Ishikawa (cell line): Measurements from ENCODE around the gene ACTBL2.

ENCODE experiments used
- CEBPB ChIP-seq: IDR thresholded peaks from 2 replicates; pipeline ENCODE4 v1.6.1; 2012
- EGR1 ChIP-seq: IDR thresholded peaks from 2 replicates; pipeline ENCODE4 v1.6.1; 2012
- EP300 ChIP-seq: IDR thresholded peaks from 2 replicates; pipeline ENCODE4 v1.6.1; 2012; ENCODE audit warnings: borderline replicate concordance
- FOXM1 ChIP-seq: IDR thresholded peaks from 2 replicates; pipeline ENCODE4 v1.6.1; 2012; ENCODE audit warnings: low read depth, borderline replicate concordance
- MAX ChIP-seq: IDR thresholded peaks from 2 replicates; pipeline ENCODE4 v1.6.1; 2012
- RAD21 ChIP-seq: IDR thresholded peaks from 2 replicates; pipeline ENCODE4 v1.6.1; 2012; ENCODE audit warnings: low read depth
- REST ChIP-seq: IDR thresholded peaks from 2 replicates; pipeline ENCODE4 v1.6.1; 2012; ENCODE audit warnings: low read depth, mild to moderate bottlenecking
- TAF1 ChIP-seq: IDR thresholded peaks from 2 replicates; pipeline ENCODE4 v1.6.1; 2012; ENCODE audit warnings: low read depth, mild to moderate bottlenecking
- ZBTB7A ChIP-seq: IDR thresholded peaks from 2 replicates; pipeline ENCODE4 v1.6.1; 2012; ENCODE audit warnings: low read depth

GRCh38 chr5:57527870-57528269 is 45.3 kb upstream of the ACTBL2 start:
- TF ChIP-seq RAD21 (no peak), REST (no peak), TAF1 (no peak), ZBTB7A (no peak), CEBPB (no peak), EP300 (no peak), FOXM1 (no peak), MAX (no peak), EGR1 (no peak)
